ENCODE results near the gene REP15.

- no peak for TF ChIP-seq FOXK2 (IDR thresholded peaks at IDR 0.05)
- no peak for TF ChIP-seq TARDBP (IDR thresholded peaks at IDR 0.05)
- TF ChIP-seq ELF4 (IDR thresholded peaks at IDR 0.05) = no peak
- TF ChIP-seq FOXM1 (IDR thresholded peaks at IDR 0.05; ENCODE audit: borderline replicate concordance) = no peak
- no peak for TF ChIP-seq PKNOX1 (IDR thresholded peaks at IDR 0.05)
- no peak for TF ChIP-seq SUZ12 (IDR thresholded peaks at IDR 0.05)
- no peak for TF ChIP-seq ARNT (IDR thresholded peaks at IDR 0.05)
- TF ChIP-seq BHLHE40 (IDR thresholded peaks at IDR 0.05; ENCODE audit: borderline replicate concordance) = no peak
- TF ChIP-seq SP1 (IDR thresholded peaks at IDR 0.05) = no peak
- TF ChIP-seq HDGF (IDR thresholded peaks at IDR 0.05; ENCODE audit: borderline replicate concordance) = no peak
- no peak for TF ChIP-seq CTBP1 (IDR thresholded peaks at IDR 0.05; ENCODE audit: borderline replicate concordance)
- TF ChIP-seq L3MBTL2 (conservative IDR thresholded peaks at IDR 0.05) = no peak
- no peak for TF ChIP-seq NFRKB (IDR thresholded peaks at IDR 0.05)
- no peak for TF ChIP-seq ZNF384 (IDR thresholded peaks at IDR 0.05)
Observed at GRCh38 chr12:27711967-27712366, 15.7 kb downstream of the REP15 start.
